Hematopoietic multipotent progenitor cell treated with erythropoietin and hydrocortisone succinate and interleukin-3 and kit ligand, for 4 days (in vitro differentiated cells): ENCODE results near the gene CEBPZ.
"Not testable (repeated sequence)": the region's sequence is repeated elsewhere in the genome, so short reads cannot be mapped to it uniquely, and the experiment has no call there.

Experiments
- DNase-seq: peaks from one replicate; pipeline ENCODE4 v3.0.0-alpha.2; 2015

The CEBPZ gene

GRCh38 chr2:37231241-37232130, at the start of gene CEBPZ, which contains the start of gene NDUFAF7:
Gene CEBPZ, minus strand, starts transcription at chr2:37231596. Its CDS starts 29 bp downstream, at chr2:37231567.
Gene NDUFAF7, plus strand, starts transcription at chr2:37231658. Its CDS starts 48 bp downstream, at chr2:37231706.
- DNase-seq = peak; percentile 97

- no peak for DNase-seq
These were observed 44.9 kb upstream of the CEBPZ start for GRCh38 chr2:37276291-37276690.

- DNase-seq = peak; percentile 35
These were observed 43.1 kb upstream of the CEBPZ start for GRCh38 chr2:37274359-37274965.

- no peak for DNase-seq
These were observed 40.1 kb upstream of the CEBPZ start for GRCh38 chr2:37271376-37272067.

- DNase-seq = peak; percentile 8
These were observed 36.7 kb upstream of the CEBPZ start for GRCh38 chr2:37268111-37268510.

GRCh38 chr2:37267685-37268084, 36.3 kb upstream of the CEBPZ start:
- DNase-seq = no peak

- no peak for DNase-seq
These were observed 32.4 kb upstream of the CEBPZ start for GRCh38 chr2:37263839-37264238.

- DNase-seq = peak; percentile 25
These were observed 31.1 kb upstream of the CEBPZ start for GRCh38 chr2:37262522-37262921.

GRCh38 chr2:37250869-37251740, 19.7 kb upstream of the CEBPZ start:
- DNase-seq = no peak

GRCh38 chr2:37246205-37246604, 14.8 kb upstream of the CEBPZ start:
- no peak for DNase-seq

- no peak for DNase-seq
These were observed 13.4 kb upstream of the CEBPZ start for GRCh38 chr2:37244755-37245154.

- DNase-seq = no peak
These were observed 12.6 kb upstream of the CEBPZ start for GRCh38 chr2:37244017-37244416.

GRCh38 chr2:37243435-37243834, 12.0 kb upstream of the CEBPZ start:
- no peak for DNase-seq

GRCh38 chr2:37232131-37232933, 936 bp upstream of the CEBPZ start:
- peak; percentile 24 for DNase-seq

- DNase-seq = peak; percentile 33
These were observed 815 bp downstream of the CEBPZ start for GRCh38 chr2:37230581-37230980.

GRCh38 chr2:37228788-37229187, 2.6 kb downstream of the CEBPZ start:
- no peak for DNase-seq

- no peak for DNase-seq
These were observed 4.5 kb downstream of the CEBPZ start for GRCh38 chr2:37226863-37227262.

- not testable (repeated sequence) for DNase-seq
These were observed 6.3 kb downstream of the CEBPZ start for GRCh38 chr2:37225129-37225528.

GRCh38 chr2:37224063-37224462, 7.3 kb downstream of the CEBPZ start:
- peak; percentile 18 for DNase-seq

- DNase-seq = no peak
These were observed 8.3 kb downstream of the CEBPZ start for GRCh38 chr2:37223131-37223530.

GRCh38 chr2:37219046-37219445, 12.3 kb downstream of the CEBPZ start:
- DNase-seq = no peak

- DNase-seq = peak; percentile 48
These were observed 16.1 kb downstream of the CEBPZ start for GRCh38 chr2:37215250-37215649.
